Stimulated activated CD8-positive, alpha-beta memory T cell treated with anti-CD3 and anti-CD28 coated beads, Interleukin-4, amount 100 ng/mL, for 48 hours (primary cell): ENCODE measurements around the gene BTBD6.

Source experiments
- DNase-seq: peaks from one replicate; pipeline ENCODE4 v3.0.0-alpha.2; 2020

The BTBD6 gene

DNA sequence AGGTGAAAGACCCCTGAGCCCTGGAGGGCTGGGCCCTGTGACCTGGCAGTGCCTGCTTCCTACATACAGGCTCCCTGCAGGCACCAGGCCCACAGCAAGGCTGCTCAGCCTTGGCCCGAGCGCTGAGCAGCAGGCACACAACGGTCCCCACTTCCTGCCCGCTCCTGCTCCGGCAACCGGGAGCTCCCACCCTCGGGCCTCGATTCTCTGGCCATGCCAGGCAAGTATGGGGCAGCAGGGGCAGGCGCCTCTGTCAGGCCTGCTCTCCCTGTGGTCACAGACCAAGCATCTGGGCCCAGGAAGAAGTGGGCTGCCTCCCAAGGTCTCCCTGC is 36.6 kb upstream of the BTBD6 start:
- no peak for DNase-seq

DNA sequence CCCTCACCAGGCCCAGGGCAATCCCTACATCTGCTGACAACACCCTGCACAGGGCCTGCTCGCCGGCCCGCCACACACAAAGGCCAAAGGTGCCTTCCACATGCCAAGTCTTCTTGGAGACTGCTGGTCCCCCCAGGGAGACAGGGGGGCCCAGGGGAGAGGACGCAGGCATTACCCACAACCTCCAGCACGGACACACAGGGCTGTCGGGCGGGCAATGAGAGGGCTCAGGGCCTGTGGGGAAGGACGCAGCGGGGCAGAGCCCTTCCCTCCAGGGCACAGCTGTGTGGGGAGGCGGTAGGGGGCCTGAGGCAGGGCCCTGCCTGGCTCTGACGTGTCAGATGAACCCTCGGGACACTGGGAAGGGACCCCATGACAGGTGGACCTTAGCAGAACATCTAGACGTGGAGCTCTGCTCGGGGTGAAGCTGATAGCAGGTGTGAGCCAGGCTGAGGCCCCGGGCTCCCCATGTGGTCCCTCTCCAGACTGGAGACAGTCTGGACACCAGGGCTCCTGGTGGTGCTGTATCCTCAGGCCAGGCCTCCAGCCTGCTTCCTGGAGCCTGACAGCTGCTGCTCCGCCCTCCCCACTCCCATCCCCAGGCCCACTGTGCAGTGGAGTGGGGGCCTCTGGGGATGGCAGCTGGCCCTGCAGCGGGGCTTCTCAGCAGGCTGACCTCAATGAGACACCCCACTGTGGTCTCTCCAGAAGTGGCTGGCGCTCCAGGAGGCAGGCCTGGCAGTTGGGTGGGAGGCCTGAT is 35.6 kb upstream of the BTBD6 start:
- no peak for DNase-seq

DNA sequence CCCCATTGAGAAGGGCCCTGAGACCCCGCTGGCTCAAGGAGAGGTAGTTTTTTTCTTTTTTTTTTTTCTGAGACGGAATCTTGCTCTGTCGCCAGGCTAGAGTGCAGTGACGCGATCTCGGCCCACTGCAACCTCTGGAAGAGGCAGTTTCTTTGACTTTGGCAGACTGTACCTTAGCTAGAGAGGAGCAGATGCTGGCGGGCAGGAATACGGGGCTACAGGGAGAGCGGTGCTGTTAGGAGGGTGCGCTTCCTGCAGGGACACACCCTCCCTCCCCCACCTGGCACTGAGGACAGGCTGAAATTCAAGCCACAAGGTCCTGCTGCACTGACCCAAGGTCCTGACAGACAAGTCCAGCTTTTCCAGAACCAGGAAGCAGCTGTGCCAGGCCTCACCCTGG is 35.0 kb upstream of the BTBD6 start:
- DNase-seq: no peak

DNA sequence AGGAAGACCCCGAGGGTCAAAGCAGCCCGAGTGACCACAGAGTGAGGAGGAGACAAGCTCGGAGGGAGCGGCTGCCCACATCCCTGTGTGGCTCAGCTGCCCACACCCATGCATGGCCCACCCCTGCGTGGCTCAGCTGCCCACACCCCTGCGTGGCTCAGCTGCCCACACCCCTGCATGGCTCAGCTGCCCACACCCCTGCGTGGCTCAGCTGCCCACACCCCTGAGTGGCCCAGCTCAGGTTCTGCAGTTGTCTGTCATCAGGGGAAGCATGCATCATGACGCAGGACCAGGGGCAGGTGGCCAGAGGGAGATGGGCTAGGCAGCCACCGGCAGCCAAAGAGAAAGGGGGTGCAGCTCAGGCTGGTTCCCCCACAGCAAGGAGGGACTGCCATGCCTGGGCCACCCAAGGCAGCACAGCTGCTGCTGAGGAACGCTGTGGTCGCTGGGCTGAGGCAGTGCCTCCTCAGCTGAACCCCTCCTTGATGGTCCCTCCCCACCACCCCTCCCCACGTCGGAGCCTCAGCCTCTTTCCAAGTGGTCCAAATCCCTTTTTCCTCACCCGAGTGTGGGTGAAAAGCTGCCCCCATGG is 33.9 kb upstream of the BTBD6 start:
- DNase-seq: no peak

DNA sequence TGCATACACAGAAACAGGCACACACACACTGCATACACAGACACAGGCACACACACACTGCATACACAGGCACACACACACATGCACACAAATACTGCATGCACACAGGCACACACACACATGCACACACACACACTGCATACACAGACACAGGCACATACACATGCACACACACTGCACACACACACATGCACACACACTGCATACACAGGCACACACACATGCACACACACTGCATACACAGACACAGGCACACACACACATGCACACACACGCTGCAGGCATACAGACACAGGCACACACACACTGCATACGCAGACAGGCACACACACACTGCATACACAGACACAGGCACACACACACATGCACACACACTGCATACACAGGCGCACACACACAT is 32.7 kb upstream of the BTBD6 start:
- no peak for DNase-seq

DNA sequence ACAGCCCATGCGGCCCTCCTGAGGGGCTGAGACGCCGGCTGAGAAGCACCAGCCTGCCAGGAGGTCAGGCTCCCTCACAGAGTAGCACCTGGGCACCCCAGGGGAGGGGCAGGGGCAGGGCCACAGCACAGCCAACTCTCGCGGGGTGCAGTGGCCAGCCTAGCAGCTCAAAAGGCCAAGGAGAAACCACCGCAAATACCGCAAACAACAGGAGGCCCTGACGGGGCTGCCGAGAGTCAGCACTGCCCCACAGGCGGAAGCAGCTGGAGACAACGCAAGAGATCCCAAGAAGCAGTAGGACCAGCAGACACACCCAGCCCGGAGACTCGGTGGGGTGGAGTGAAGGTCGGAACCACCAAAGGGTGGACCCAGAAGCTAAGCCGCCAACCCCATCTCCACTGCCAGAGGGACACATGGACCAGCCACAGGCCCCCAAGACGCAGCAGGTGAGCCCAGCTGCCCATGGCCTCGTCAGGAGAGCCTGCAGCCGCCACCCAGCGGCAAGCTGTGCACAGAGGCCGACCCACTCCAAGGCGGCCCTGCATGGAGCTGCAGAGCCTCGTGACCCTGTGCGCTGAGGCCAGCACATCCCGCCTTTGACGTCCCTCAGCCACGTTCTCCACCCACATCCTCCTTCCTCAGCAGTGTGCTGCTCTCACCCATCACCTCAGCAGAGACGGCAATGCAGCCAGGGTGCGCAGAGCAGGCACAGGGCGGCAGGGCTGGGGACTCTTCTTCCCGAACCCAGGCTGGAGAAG is 31.7 kb upstream of the BTBD6 start:
- DNase-seq: no peak

DNA sequence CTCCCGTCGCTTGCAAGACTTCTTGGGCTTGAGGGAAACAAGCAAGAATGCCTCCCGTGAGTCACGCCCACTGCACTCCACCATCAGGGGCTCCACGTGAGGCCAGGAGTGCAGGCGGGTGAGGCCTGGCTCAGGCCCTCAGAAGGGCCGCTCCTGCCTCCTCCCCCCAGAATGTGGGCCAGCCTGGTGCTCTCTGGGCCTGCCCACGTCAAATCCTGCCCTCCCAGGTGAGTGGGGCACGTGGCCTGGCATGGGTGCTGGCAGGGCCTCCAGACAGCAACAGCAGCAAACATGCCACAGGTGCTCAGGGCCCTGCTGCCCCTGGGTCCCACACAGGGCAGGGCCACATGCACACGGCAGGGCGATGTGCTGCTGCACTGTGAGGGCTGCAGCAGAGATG is 30.6 kb upstream of the BTBD6 start:
- no peak for DNase-seq

DNA sequence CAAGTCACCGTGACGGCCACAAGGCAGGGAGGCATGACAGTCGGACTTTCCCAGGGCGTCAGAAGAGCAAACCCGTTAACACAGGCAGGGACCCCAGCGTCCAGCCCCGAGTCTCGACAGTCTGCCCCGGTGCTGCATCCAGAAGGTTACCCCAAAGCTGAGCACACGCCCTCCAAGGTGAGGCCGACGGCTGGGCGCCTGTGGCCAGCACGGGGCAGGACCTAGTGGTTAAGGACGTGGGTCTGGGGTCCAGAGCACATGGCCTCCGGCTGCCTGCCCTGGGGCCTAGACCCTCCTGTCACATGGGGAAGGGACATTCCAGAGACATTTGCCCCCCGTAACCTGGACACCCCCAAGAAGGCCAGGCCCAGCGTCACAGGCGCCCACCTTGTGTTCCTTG is 29.7 kb upstream of the BTBD6 start:
- no peak for DNase-seq

DNA sequence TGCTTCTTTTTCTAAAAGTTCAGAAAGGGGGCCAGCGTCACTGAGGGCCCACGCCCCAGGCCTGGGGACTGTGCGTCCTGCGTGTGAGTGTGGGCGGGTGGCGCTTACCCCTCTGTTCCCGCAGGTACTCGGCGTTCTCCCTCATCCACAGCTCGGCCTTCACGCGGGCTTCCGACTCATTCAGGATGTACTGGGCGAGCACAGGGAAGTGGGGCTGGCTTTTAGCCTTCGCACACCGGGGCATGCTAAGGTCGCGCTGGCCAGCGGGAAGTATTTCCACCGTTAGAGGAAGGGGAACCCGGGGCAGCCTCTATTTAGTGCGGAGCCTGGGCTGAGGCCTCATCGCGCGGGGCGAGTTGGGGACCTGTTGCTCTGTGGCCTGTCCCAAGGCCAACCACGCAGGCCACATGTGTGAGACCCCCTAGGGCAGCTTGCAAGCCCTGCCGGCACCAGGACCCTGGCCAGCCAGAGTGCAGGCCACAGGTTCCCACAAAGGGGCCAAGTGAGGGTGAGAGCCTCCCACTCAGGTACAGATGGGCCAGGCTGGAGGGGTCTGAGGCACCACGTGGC is 29.2 kb upstream of the BTBD6 start:
- DNase-seq: no peak

DNA sequence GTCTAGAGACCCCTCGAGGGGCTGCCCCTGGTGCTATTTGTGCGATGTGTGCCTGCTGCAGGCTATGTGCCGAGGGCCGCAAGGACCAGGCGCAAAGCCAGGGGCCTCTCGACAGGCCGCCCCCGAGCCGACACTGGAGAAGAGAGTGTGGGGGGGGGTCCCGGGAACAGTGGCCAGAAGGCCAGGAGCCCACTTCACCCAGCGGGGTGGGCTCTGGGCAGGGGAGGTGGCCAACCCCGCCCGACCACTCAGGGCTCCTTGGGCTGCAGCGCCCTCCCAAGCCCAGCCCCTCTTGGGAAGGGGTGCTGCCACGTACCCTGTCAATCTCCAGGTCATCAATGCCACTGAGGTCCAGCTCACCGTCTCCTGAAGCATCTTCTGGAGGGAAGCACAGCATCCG is 28.6 kb upstream of the BTBD6 start:
- no peak for DNase-seq

DNA sequence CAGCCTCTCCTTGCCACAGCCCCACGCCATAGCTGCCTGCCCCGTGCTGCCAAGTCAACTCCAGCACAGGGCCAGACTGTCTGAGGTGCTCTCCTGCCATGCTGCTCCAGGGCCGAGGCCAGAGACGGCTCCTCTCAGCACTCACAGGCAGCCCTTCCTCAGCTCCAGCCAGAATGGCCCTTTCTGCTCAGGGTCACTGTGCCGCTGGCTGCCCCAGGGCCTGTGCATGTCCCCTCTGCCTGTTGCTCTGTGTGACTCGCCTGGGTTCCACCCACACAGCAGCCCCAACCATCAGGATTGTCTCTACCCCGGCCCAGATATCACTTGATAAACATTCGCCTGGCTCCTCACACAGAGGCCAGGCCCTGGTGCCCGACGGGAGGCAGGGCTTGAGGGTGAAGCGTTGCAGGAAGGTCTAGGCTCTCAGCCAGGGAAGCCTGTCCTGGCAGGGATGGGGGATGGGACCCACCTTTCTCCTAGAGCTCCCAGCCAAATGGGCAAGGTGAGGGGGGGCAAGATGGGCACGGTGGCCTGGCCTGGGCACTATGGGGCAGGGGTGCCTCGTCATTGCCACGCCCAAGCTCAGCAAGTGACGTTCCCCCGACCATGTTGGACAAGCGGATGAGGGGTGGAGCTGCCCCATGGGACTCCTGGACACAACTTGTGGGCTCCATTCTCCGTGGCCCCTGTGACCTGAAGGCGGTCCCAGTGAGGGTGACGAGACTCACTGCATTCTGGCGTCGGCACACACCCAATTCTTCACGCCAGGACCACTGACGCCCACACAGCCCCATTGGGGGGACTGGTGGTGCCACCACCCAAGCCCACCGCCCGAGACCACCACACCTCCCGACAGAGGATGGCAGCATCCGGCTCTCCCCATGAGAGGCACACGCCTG is 27.4 kb upstream of the BTBD6 start:
- DNase-seq: no peak

DNA sequence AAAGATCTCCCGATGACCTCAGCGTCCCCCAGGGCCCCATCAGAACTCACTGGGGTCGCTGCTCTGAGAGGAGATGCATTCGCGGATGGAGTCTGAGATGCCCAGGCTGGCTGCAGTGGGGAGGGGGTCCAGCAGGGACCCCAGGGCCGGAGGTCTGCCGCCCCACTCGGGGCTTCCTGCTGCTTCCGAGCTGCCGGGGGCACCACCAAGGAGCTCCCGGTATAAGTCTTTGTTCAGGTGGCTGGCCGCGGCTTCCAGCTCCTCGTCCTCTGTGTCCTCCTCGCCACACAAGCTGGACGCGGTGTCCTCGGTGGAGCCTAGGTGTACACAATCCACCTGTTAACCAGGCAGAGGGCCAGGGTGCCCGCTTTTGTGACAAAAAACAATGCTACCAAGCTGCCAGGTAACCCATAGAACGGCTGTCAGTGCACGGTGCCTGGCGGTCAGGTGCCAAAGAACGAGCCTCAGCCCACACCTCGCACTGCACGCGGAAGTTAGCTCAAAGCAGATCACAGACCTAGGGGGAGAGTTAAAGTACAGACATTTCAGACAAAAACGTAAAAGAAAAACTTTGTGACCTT is 26.6 kb upstream of the BTBD6 start:
- no peak for DNase-seq

DNA sequence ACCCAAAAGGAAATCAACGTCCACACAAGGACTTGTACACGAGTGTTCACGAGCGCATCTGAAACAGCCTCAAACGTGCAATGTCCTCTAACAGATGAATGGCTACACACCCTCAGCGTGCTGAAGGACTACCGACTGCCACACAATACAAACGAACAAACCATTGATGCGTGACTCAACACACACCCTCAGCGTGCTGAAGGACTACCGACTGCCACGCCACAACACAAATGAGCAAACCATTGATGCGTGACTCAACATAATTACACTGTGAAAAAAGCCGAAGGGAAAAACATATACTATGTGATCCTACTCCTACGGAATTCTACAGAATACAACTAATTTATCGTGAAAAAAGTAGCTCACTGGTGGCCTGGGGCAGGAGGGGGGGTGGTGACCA is 25.1 kb upstream of the BTBD6 start:
- DNase-seq: no peak

DNA sequence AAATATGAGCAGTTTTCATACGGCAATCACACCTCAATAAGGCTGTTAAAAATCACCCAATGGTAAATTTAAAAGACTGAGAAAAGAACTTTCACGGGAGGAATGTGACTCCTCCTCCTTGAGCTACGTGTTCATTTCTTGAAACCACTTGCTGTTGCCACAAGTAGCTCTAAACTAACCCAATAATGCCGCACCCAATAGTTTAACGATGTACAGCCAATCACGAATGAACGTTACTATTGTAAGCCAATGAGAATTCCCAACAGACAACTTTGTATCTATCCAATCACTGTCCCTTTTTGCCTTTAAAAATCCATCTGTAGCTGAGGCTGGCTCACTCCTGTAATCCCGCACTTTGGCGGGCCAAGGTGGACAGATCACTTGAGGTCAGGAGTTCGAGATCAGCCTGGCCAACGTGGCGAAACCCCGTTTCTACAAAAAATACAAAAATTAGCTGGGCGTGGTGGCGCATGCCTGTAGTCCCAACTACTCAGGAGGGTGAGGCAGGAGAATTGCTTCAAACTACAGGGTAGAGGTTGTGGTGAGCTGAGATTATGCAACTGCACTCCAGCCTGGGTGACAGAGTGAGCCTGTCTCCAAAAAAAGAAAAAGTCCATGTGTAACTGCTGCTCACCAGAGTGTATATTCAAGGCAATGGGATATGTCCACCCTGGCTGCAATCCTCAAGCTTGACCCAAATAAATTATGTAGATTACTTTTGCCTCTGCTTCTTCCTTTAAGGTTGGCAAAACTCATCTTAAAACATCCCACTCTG is 24.4 kb upstream of the BTBD6 start:
- no peak for DNase-seq

DNA sequence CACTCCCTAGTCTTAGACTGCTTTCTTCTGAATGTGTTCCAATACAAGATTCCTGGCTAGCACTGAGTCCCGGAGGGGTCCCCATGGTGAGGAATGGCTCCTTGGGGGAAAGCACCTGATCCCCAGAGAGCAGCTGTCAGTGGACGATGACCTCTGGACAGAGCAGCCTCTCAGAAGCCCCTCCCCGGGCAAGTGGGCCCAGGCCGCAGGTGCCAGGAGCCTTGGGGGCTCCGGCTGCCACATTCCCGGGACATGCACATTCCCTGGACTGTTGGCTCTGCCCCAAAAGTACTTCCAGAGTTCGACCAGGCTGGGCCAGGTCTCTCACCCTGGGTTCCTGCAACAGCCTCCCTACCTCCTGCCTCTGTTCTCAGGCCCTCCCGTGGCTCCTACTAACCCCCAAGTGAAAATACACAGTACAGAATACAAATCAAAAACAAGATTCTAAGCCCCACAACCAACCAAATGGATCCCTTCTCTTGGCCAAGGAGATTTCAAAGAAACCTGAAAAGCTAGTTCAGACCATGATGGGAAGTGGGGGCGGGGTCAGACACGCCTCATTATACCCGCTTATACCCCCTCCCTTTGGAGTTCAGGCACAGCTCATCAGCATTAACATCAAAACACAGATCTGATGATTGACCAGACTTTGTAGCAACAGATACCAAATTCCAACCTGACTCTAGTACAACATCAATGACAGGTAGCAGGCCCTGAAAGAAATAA is 23.3 kb upstream of the BTBD6 start:
- DNase-seq: no peak

DNA sequence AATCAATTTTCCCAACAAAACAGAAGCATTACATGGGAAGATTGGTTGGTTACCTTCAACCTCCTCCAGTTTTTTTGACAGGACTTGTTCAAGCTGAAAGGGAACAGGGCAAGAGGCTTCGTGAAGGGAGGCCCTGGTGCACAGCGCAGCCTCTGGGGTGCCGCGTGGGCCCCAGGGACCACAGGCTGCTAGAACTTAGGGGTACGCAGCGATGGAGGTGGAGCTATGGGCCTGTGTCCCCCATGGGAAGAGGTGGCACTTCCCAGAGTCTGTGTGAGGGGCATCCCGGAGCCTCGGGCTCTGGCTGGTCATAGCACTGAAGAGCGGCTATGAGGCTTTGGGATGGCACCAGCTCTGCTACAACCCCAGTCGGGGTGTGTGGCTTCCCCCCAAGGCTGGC is 22.1 kb upstream of the BTBD6 start:
- no peak for DNase-seq

DNA sequence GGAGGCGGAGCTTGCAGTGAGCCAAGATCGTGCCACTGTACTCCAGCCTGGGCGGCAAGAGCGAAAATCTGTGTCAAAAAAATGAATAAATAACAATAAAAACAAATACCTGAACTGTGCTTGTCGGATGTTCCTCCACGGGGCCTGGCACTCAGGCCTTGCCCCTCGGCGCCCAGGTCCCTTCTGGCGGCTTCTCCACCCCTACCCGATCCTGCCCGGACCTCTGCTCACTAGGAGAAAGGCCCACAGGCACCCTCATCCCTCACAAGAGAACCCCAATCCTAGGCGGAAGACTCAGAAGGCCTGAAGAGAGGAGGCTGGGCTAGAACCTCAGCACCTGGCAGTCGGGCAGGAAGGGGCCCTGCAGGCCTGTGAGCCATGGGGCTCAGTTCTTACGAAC is 21.0 kb upstream of the BTBD6 start:
- DNase-seq: no peak

DNA sequence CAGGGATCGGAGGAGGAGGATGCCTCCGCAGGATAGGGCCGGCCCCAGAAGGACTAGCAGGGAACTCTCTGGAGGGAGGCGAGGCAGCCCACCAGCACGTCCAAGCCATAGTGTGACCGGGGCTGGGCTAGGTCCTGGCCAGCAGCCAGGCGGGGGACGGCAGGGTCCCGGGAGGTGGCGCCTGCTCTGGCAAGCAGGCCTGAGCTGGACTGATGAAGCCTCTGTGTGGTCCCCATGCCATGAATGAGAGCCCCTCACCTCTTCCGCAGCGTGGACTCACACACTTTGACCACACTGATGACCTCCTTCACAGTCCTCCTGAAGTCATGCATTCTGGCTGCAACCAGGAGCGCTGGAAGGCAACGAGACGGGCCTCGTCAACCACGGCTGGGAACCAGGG is 19.8 kb upstream of the BTBD6 start:
- no peak for DNase-seq

DNA sequence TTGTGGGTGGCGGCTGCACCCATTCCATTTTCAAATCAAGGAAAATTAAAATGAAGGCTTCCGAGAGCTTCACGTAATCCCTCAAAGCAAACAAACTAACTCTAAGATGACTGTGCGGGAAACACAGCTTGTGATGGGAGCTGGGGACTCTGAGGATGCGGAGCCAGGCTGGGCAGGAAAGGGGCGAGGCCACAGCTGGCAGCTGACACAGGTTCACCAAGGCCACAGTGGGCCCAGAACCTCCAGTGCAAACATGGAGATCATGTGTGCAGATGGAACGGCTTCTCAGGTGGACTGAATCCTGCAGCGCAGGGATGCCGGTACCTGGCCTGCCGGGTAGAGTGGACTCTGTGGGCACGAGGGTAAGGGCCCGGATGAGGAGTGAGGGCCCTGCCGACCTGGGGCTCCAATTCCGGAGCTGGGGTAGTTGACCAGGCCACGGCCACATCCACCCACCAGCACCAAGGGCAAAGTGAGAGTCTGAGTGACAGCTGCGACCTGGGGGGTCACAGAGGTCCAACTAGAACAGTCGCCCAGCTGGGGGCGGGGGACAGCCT is 19.2 kb upstream of the BTBD6 start:
- DNase-seq: no peak

DNA sequence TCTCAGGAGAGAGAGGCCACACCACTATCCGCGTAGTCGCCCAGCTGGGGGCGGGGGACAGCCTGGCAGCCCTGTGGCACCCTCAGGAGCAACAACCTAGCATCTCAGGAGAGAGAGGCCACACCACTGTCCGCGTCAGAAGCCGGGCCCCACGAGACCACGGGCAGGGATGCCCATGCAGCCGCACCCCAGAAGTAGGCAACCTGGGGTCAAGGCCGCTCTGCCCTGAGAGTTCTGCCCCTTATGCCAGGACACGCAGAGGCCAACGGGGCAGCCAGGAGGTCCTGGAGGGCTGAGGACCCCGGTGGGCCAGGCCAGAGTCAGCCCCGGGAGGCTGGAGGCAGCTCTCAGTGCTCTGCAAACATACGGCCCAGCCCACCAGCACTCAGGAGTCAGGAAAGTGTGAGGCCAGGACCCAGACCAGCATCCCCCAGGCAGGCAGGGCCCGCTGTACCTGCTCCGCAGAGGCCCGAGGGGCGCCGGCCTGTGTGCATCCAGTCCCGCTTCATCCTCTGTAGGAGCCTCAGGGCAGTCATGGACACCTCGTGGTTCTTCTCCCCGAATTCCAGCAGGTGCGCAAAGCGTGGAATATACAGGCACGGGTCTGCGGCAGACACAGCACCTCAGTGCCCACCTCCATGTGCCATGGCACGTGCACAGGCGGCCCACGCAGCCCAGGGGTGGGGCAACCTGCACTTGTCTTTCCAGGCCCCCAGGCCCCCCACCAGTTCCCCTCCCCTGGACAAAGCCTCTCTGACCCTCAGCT is 7.3 kb upstream of the BTBD6 start:
- no peak for DNase-seq
